Activated CD8-positive, alpha-beta memory T cell treated with anti-CD3 and anti-CD28 coated beads, Interleukin-2, amount 50 U/mL, for 48 hours (primary cell): Measurements from ENCODE around the gene MYL3.

Experiments
- DNase-seq: peaks from one replicate; pipeline ENCODE4 v3.0.0-alpha.2; 2020

MYL3 gene

GRCh38 chr3:46899151-46900006, 36.1 kb upstream of the MYL3 start:
- DNase-seq = no peak

- no peak for DNase-seq
These were observed 35.3 kb upstream of the MYL3 start for GRCh38 chr3:46898321-46899150.

GRCh38 chr3:46897829-46898320, 34.6 kb upstream of the MYL3 start:
- DNase-seq = no peak

- DNase-seq = no peak
These were observed 33.8 kb upstream of the MYL3 start for GRCh38 chr3:46897031-46897430.

GRCh38 chr3:46896386-46896785, 33.1 kb upstream of the MYL3 start:
- no peak for DNase-seq

- no peak for DNase-seq
These were observed 32.5 kb upstream of the MYL3 start for GRCh38 chr3:46895761-46896160.

GRCh38 chr3:46895204-46895660, 32.0 kb upstream of the MYL3 start:
- peak; percentile 92 for DNase-seq

GRCh38 chr3:46894256-46894655, 31.0 kb upstream of the MYL3 start:
- no peak for DNase-seq

GRCh38 chr3:46893763-46894162, 30.5 kb upstream of the MYL3 start:
- no peak for DNase-seq

- no peak for DNase-seq
These were observed 30.0 kb upstream of the MYL3 start for GRCh38 chr3:46893146-46893748.

- no peak for DNase-seq
These were observed 29.3 kb upstream of the MYL3 start for GRCh38 chr3:46892285-46893145.

- no peak for DNase-seq
These were observed 27.9 kb upstream of the MYL3 start for GRCh38 chr3:46891132-46891531.

GRCh38 chr3:46890132-46890531, 26.9 kb upstream of the MYL3 start:
- DNase-seq = no peak

GRCh38 chr3:46889381-46890110, 26.3 kb upstream of the MYL3 start:
- no peak for DNase-seq

- DNase-seq = no peak
These were observed 25.5 kb upstream of the MYL3 start for GRCh38 chr3:46888705-46889104.

GRCh38 chr3:46887980-46888494, 24.8 kb upstream of the MYL3 start:
- no peak for DNase-seq

- DNase-seq = no peak
These were observed 22.4 kb upstream of the MYL3 start for GRCh38 chr3:46885612-46886011.

GRCh38 chr3:46884929-46885328, 21.7 kb upstream of the MYL3 start:
- no peak for DNase-seq

GRCh38 chr3:46884427-46884826, 21.2 kb upstream of the MYL3 start:
- DNase-seq = no peak

- DNase-seq = no peak
These were observed 20.6 kb upstream of the MYL3 start for GRCh38 chr3:46883830-46884185.

GRCh38 chr3:46883054-46883829, 20.0 kb upstream of the MYL3 start:
- DNase-seq = no peak
